HepG2 (cell line): Measurements from ENCODE around the gene MORC4.

Experiments
- ADNP ChIP-seq: sonication (generic); formaldehyde crosslinking; IDR thresholded peaks from 2 replicates; pipeline ENCODE4 v1.4.0; 2020; ENCODE audit warnings: missing genetic modification reagents
- CENPX ChIP-seq: sonication (generic); formaldehyde crosslinking; IDR thresholded peaks from 2 replicates; pipeline ENCODE4 v1.9.0; 2021; ENCODE audit warnings: mild to moderate bottlenecking, missing genetic modification reagents, moderate library complexity
- HDAC2 ChIP-seq: sonication (generic); formaldehyde crosslinking; IDR thresholded peaks from 2 replicates; pipeline ENCODE4 v1.4.0; 2020; ENCODE audit warnings: missing genetic modification reagents
- HNF4A ChIP-seq: sonication (generic); formaldehyde crosslinking; IDR thresholded peaks from 2 replicates; pipeline ENCODE4 v1.4.0; 2020; ENCODE audit warnings: missing genetic modification reagents
- NCOA2 ChIP-seq: sonication (generic); formaldehyde crosslinking; IDR thresholded peaks from 2 replicates; pipeline ENCODE4 v1.8.0; 2022; ENCODE audit warnings: inconsistent platforms
- PHB2 ChIP-seq: fragments of 450-650 bp; IDR thresholded peaks from 2 replicates; pipeline ENCODE4 v1.6.1; 2018; ENCODE audit not compliant: partially characterized antibody
- TCF12 ChIP-seq, 2 experiments: fragments of 450-650 bp in 1 of 2; sonication (generic) in 1 of 2; formaldehyde crosslinking in 1 of 2; IDR thresholded peaks; 2 replicates each; pipeline versions ENCODE4 v1.6.1 to v1.8.0; 2017 to 2022; ENCODE audit warnings: antibody characterized with exemption in 1 of 2, mild to moderate bottlenecking in 1 of 2, missing genetic modification reagents in 1 of 2, moderate library complexity in 1 of 2
- ZBTB7A ChIP-seq: sonication (generic); formaldehyde crosslinking; IDR thresholded peaks from 2 replicates; pipeline ENCODE4 v1.8.0; 2022; ENCODE audit warnings: mild to moderate bottlenecking, missing genetic modification reagents
- ZIK1 ChIP-seq: sonication (generic); formaldehyde crosslinking; IDR thresholded peaks from 2 replicates; pipeline ENCODE4 v1.5.0; 2020; ENCODE audit warnings: mild to moderate bottlenecking, low read depth, missing genetic modification reagents, borderline replicate concordance
- ZNF138 ChIP-seq: sonication (generic); formaldehyde crosslinking; IDR thresholded peaks from 2 replicates; pipeline ENCODE4 v1.5.0; 2020; ENCODE audit warnings: mild to moderate bottlenecking, low read depth, missing genetic modification reagents
- TF ChIP-seq, protein P1 (sequence below): sonication (generic); formaldehyde crosslinking; IDR thresholded peaks from 2 replicates; pipeline ENCODE4 v1.4.0; 2020; ENCODE audit warnings: missing genetic modification reagents
- TF ChIP-seq, protein P2 (sequence below): sonication (generic); formaldehyde crosslinking; conservative IDR thresholded peaks from 2 replicates; pipeline ENCODE4 v1.4.0; 2020; ENCODE audit warnings: missing genetic modification reagents

DNA sequence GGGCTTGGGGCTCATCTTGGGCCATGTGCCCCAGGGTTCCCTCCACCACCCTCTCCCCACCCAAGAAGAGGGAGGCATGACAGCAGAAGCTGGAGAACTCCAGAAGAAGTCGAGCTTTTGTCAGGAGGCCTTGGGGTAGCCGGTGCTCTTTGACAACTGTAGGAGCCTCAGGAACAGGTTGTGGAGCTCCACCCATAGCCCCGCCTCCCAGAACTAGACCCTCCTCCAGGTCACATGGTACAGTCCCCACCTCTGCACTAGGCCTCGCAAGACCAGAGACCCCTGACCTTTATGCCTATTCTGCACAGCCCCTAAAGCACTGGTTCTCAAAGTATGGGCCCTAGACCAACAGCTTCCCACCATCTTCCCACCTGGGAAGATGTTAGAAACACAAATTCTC lies 8.0 kb upstream of the MORC4 start:
- no peak for TF ChIP-seq CENPX (CRISPR knock-in tag)
- no peak for TF ChIP-seq PHB2
- TF ChIP-seq ZNF138 (CRISPR knock-in tag): no peak
- no peak for TF ChIP-seq TCF12 (IDR thresholded peaks at IDR 0.05)
- no peak for TF ChIP-seq TCF12 (CRISPR knock-in tag; IDR thresholded peaks at IDR 0.05)
- no peak for TF ChIP-seq ZIK1 (CRISPR knock-in tag)
- TF ChIP-seq HDAC2 (CRISPR knock-in tag): no peak
- TF ChIP-seq ZBTB7A: no peak
- no peak for TF ChIP-seq ADNP (CRISPR knock-in tag)
- no peak for TF ChIP-seq HNF4A (CRISPR knock-in tag)
- TF ChIP-seq, protein P1, sequence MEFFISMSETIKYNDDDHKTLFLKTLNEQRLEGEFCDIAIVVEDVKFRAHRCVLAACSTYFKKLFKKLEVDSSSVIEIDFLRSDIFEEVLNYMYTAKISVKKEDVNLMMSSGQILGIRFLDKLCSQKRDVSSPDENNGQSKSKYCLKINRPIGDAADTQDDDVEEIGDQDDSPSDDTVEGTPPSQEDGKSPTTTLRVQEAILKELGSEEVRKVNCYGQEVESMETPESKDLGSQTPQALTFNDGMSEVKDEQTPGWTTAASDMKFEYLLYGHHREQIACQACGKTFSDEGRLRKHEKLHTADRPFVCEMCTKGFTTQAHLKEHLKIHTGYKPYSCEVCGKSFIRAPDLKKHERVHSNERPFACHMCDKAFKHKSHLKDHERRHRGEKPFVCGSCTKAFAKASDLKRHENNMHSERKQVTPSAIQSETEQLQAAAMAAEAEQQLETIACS (CRISPR knock-in tag): no peak
- TF ChIP-seq, protein P2, sequence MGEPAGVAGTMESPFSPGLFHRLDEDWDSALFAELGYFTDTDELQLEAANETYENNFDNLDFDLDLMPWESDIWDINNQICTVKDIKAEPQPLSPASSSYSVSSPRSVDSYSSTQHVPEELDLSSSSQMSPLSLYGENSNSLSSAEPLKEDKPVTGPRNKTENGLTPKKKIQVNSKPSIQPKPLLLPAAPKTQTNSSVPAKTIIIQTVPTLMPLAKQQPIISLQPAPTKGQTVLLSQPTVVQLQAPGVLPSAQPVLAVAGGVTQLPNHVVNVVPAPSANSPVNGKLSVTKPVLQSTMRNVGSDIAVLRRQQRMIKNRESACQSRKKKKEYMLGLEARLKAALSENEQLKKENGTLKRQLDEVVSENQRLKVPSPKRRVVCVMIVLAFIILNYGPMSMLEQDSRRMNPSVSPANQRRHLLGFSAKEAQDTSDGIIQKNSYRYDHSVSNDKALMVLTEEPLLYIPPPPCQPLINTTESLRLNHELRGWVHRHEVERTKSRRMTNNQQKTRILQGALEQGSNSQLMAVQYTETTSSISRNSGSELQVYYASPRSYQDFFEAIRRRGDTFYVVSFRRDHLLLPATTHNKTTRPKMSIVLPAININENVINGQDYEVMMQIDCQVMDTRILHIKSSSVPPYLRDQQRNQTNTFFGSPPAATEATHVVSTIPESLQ (CRISPR knock-in tag): no peak
- TF ChIP-seq NCOA2 (CRISPR knock-in tag): no peak
